ENCODE results near the gene C1orf94.

Gene C1orf94

GRCh38 chr1:34237151-34237815 is 60.6 kb downstream of the C1orf94 start:
- no peak overlapping the region for H3K4me3 ChIP-seq (replicated peaks; ENCODE audit: low read depth, low read length)
- no peak for TF ChIP-seq CTCF (IDR thresholded peaks at IDR 0.05; ENCODE audit: low read depth, low read length, missing control alignments)
- DNase-seq (ENCODE audit: extremely low read depth, low read depth): no peak

GRCh38 chr1:34245967-34246366 is 69.3 kb downstream of the C1orf94 start:
- TF ChIP-seq CTCF (IDR thresholded peaks at IDR 0.05; ENCODE audit: low read depth, low read length, missing control alignments): no peak

DNA sequence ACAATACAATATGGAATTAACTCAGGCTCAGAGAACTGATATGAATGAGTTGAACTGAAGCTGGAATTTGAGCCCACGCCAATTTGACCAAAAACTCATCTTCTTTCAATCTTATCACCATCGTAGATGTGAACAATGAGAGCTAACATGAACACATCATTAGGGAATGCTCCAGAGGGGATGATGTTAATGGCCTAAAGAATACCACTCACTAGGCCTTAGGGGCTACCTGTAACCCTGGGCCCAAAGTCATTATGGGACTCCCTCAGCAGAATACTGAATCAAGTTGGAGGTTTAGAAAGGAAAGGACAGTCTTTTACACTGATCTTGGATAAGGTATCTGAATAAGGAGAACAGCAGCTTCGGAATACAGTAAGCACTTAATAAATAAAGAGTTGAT is 73.6 kb downstream of the C1orf94 start:
- no peak overlapping the region for H3K4me3 ChIP-seq (replicated peaks; ENCODE audit: low read depth, low read length)
- TF ChIP-seq CTCF (IDR thresholded peaks at IDR 0.05; ENCODE audit: low read depth, low read length, missing control alignments): no peak
- DNase-seq (ENCODE audit: extremely low read depth, low read depth): no peak

More at GRCh38 chr1:34245967-34246366, 69.3 kb downstream of the C1orf94 start:
- no peak overlapping the region for H3K4me3 ChIP-seq (replicated peaks; ENCODE audit: low read depth, low read length)
- DNase-seq (ENCODE audit: extremely low read depth, low read depth): no peak

GRCh38 chr1:34262023-34262853 is 85.5 kb downstream of the C1orf94 start:
- no peak for DNase-seq (ENCODE audit: extremely low read depth, low read depth)
- TF ChIP-seq CTCF (IDR thresholded peaks at IDR 0.05; ENCODE audit: low read depth, low read length, missing control alignments): no peak

GRCh38 chr1:34262921-34263320 is 86.2 kb downstream of the C1orf94 start:
- H3K4me3 ChIP-seq (replicated peaks; ENCODE audit: low read depth, low read length): no peak overlapping the region
- DNase-seq (ENCODE audit: extremely low read depth, low read depth): no peak
- TF ChIP-seq CTCF (IDR thresholded peaks at IDR 0.05; ENCODE audit: low read depth, low read length, missing control alignments): no peak

More at GRCh38 chr1:34262023-34262853, 85.5 kb downstream of the C1orf94 start:
- H3K4me3 ChIP-seq (replicated peaks; ENCODE audit: low read depth, low read length): no peak overlapping the region

GRCh38 chr1:34263406-34263805 is 86.7 kb downstream of the C1orf94 start:
- no peak for DNase-seq (ENCODE audit: extremely low read depth, low read depth)
- no peak for TF ChIP-seq CTCF (IDR thresholded peaks at IDR 0.05; ENCODE audit: low read depth, low read length, missing control alignments)
- no peak overlapping the region for H3K4me3 ChIP-seq (replicated peaks; ENCODE audit: low read depth, low read length)

Measured in HFF-Myc (cell line).